GM23338 (cell line): ENCODE measurements around the gene KLHL17. TPM values are rescaled to one million over a fixed set of nuclear protein-coding genes. Genes with fewer than 3 reads are reported as not detected.

ENCODE experiments used
- ATAC-seq: fragments of 200-7000 bp; cut with Tn5 transposase; 3 replicates; pipeline ENCODE4 v1.9.1; 2020
- DNase-seq: peaks from one replicate; pipeline ENCODE4 v3.0.0-alpha.2; 2015; ENCODE audit warnings: low spot score
- H2AFZ ChIP-seq: fragments of 200-600 bp; sonication (generic); 2 replicates; pipeline ENCODE4 v1.8.0; 2016; ENCODE audit warnings: antibody characterized with exemption, mild to moderate bottlenecking, moderate library complexity
- H3F3A ChIP-seq: fragments of 200-600 bp; sonication (generic); replicated peaks from 2 replicates; pipeline ENCODE4 v1.8.0; 2017; ENCODE audit warnings: antibody characterized with exemption, mixed run types, low read depth
- H3K27ac ChIP-seq: fragments of 200-600 bp; sonication (generic); 2 replicates; pipeline ENCODE4 v1.6.1; 2016; ENCODE audit warnings: low read depth
- H3K27me3 ChIP-seq: fragments of 200-600 bp; sonication (generic); 2 replicates; pipeline ENCODE4 v1.8.0; 2016; ENCODE audit warnings: mild to moderate bottlenecking, mixed run types, moderate library complexity; ENCODE audit not compliant: insufficient read depth
- H3K36me3 ChIP-seq: fragments of 200-600 bp; sonication (generic); 2 replicates; pipeline ENCODE4 v1.8.0; 2016; ENCODE audit warnings: mild to moderate bottlenecking; ENCODE audit not compliant: insufficient read depth
- H3K4me1 ChIP-seq: fragments of 200-600 bp; sonication (generic); 2 replicates; pipeline ENCODE4 v1.8.0; 2016; ENCODE audit warnings: mild to moderate bottlenecking, moderate library complexity; ENCODE audit not compliant: insufficient read depth
- H3K4me2 ChIP-seq: fragments of 200-600 bp; sonication (generic); 2 replicates; pipeline ENCODE4 v1.7.1; 2017; ENCODE audit warnings: mixed run types
- H3K4me3 ChIP-seq: fragments of 200-600 bp; sonication (generic); 2 replicates; pipeline ENCODE4 v1.6.1; 2016; ENCODE audit warnings: mixed run types
- H3K79me2 ChIP-seq: fragments of 200-600 bp; sonication (generic); replicated peaks from 2 replicates; pipeline ENCODE4 v1.8.0; 2017; ENCODE audit warnings: mild to moderate bottlenecking; ENCODE audit not compliant: insufficient read depth
- H3K9me2 ChIP-seq: fragments of 200-600 bp; sonication (generic); 2 replicates; pipeline ENCODE4 v1.8.0; 2017; ENCODE audit not compliant: insufficient read depth
- H4K20me1 ChIP-seq: fragments of 200-600 bp; sonication (generic); replicated peaks from 2 replicates; pipeline ENCODE4 v1.8.0; 2017; ENCODE audit warnings: mild to moderate bottlenecking; ENCODE audit not compliant: insufficient read depth
- H3K27ac Mint-ChIP-seq: 2 replicates; pipeline ENCODE4 v1.8.0; 2020; ENCODE audit warnings: inconsistent platforms, mild to moderate bottlenecking, moderate library complexity, mixed read lengths
- H3K27me3 Mint-ChIP-seq: 3 replicates; pipeline ENCODE4 v1.8.0; 2022; ENCODE audit warnings: low read depth, mild to moderate bottlenecking, moderate library complexity, mixed read lengths, inconsistent platforms; ENCODE audit not compliant: insufficient read depth, poor library complexity
- H3K36me3 Mint-ChIP-seq: 3 replicates; pipeline ENCODE4 v1.8.0; 2021; ENCODE audit warnings: low read depth, mild to moderate bottlenecking, inconsistent platforms, moderate library complexity, mixed read lengths
- H3K4me1 Mint-ChIP-seq: 3 replicates; pipeline ENCODE4 v1.8.0; 2020; ENCODE audit warnings: mild to moderate bottlenecking, inconsistent platforms, mixed read lengths
- H3K4me3 Mint-ChIP-seq: 3 replicates; pipeline ENCODE4 v1.8.0; 2021; ENCODE audit warnings: moderate library complexity, mild to moderate bottlenecking, inconsistent platforms, mixed read lengths
- H3K9me3 Mint-ChIP-seq: 3 replicates; pipeline ENCODE4 v1.8.0; 2020; ENCODE audit warnings: moderate library complexity, mild to moderate bottlenecking, inconsistent platforms, mixed read lengths
- EZH2 ChIP-seq: fragments of 200-600 bp; sonication (generic); IDR thresholded peaks from one replicate; pipeline ENCODE4 v1.8.0; 2017; ENCODE audit warnings: antibody characterized with exemption, mild to moderate bottlenecking, low read depth; ENCODE audit not compliant: unreplicated experiment
- EZH2phosphoT487 ChIP-seq: fragments of 200-600 bp; sonication (generic); IDR thresholded peaks from one replicate; pipeline ENCODE4 v1.8.1; 2018; ENCODE audit warnings: antibody characterized with exemption; ENCODE audit not compliant: unreplicated experiment
- NANOG ChIP-seq: IDR thresholded peaks from 2 replicates; pipeline ENCODE4 v1.6.1; 2016; ENCODE audit warnings: antibody characterized with exemption, borderline replicate concordance
- POLR2AphosphoS5 ChIP-seq: IDR thresholded peaks from 2 replicates; pipeline ENCODE4 v1.6.1; 2016; ENCODE audit warnings: antibody characterized with exemption, low read depth
- STAT1 ChIP-seq: IDR thresholded peaks from one replicate; pipeline ENCODE4 v1.6.1; 2016; ENCODE audit warnings: antibody characterized with exemption; ENCODE audit not compliant: unreplicated experiment
- ZNF114 ChIP-seq: fragments of 250-450 bp; sonication (Bioruptor Pico); IDR thresholded peaks from 2 replicates; pipeline ENCODE4 v1.5.0; 2020; ENCODE audit warnings: mild to moderate bottlenecking, moderate library complexity
- polyA plus RNA-seq: library from polyadenylated mRNA; unstranded; fragments of >200 nt; fragmentation: Nextera tagmentation; extraction: Ambion mirVana; gene quantifications from 2 replicates; pipeline ENCODE4 v1.2.1, GENCODE V29; 2016
- total RNA-seq: library from RNA; depleted of rRNA; stranded (reverse); fragments of >200 nt; shearing (Covaris generic); gene quantifications from 2 replicates; pipeline ENCODE4 v1.2.3, GENCODE V29; 2014
- TF ChIP-seq, protein P1 (sequence below): IDR thresholded peaks from one replicate; pipeline ENCODE4 v1.6.1; 2018; ENCODE audit warnings: antibody characterized with exemption; ENCODE audit not compliant: unreplicated experiment
- TF ChIP-seq, protein P2 (sequence below): IDR thresholded peaks from 2 replicates; pipeline ENCODE4 v1.6.1; 2016; ENCODE audit warnings: antibody characterized with exemption
- TF ChIP-seq, protein P3 (sequence below), 2 experiments: fragments of 200-600 bp in 1 of 2; sonication (generic) in 1 of 2; conservative IDR thresholded peaks; 2 replicates each; pipeline versions ENCODE4 v1.5.1 to v1.6.1; 2016 to 2017; ENCODE audit warnings: antibody characterized with exemption in 2 of 2, low read depth in 2 of 2, mild to moderate bottlenecking in 2 of 2, moderate library complexity in 1 of 2
- TF ChIP-seq, protein P4 (sequence below): fragments of 250-450 bp; sonication (Bioruptor Pico); IDR thresholded peaks from 2 replicates; pipeline ENCODE4 v1.5.0; 2020; ENCODE audit warnings: mild to moderate bottlenecking, moderate library complexity

Gene KLHL17
- total and polyA plus RNA-seq, 2 experiments from 2014 or later, result 16.5 to 37.1 TPM

DNA sequence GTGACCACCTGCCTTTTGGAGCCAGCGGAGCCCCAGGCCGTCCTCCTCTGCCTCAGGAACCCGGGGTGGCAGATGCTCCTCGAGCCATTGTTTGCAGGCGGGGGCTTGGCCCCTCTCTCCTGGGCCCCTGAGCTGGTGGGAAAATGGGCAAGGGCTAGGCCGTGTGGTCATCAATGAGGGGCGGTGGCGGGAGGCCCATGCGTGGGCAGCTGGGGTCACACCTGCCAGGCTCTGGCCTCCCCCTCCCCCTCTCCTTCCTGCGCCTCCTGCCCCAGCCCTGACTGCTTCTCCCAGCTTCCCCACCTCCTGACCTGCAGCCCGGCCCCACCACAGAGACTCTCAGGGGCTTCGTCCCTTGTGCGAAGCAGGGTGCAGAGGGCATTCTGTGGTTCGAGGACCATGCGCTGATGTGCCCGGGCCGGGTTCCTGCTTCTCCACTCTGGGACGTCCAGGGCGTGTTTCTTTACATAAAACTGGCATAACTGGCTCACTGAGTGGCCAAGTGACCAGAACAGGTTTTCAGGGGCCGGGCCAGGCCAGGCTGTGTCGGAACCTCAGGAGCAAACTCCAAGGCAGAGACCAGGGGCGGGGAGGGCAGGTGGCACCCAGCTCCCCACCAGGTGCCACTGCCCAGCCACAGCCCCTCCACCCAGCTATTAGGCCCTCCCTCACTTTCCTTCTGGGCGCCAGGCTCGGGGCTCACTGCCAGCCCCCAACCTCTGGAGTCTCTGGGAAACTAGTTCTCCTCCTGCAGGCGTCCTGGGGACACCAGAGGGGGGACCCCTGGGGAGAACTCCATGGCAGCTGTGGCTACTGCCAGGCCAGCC, 27.4 kb upstream of the KLHL17 start (continued):
- TF ChIP-seq, protein P1, sequence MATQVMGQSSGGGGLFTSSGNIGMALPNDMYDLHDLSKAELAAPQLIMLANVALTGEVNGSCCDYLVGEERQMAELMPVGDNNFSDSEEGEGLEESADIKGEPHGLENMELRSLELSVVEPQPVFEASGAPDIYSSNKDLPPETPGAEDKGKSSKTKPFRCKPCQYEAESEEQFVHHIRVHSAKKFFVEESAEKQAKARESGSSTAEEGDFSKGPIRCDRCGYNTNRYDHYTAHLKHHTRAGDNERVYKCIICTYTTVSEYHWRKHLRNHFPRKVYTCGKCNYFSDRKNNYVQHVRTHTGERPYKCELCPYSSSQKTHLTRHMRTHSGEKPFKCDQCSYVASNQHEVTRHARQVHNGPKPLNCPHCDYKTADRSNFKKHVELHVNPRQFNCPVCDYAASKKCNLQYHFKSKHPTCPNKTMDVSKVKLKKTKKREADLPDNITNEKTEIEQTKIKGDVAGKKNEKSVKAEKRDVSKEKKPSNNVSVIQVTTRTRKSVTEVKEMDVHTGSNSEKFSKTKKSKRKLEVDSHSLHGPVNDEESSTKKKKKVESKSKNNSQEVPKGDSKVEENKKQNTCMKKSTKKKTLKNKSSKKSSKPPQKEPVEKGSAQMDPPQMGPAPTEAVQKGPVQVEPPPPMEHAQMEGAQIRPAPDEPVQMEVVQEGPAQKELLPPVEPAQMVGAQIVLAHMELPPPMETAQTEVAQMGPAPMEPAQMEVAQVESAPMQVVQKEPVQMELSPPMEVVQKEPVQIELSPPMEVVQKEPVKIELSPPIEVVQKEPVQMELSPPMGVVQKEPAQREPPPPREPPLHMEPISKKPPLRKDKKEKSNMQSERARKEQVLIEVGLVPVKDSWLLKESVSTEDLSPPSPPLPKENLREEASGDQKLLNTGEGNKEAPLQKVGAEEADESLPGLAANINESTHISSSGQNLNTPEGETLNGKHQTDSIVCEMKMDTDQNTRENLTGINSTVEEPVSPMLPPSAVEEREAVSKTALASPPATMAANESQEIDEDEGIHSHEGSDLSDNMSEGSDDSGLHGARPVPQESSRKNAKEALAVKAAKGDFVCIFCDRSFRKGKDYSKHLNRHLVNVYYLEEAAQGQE, result no peak
- TF ChIP-seq EZH2phosphoT487 (no peak), EZH2 (no peak)

DNA sequence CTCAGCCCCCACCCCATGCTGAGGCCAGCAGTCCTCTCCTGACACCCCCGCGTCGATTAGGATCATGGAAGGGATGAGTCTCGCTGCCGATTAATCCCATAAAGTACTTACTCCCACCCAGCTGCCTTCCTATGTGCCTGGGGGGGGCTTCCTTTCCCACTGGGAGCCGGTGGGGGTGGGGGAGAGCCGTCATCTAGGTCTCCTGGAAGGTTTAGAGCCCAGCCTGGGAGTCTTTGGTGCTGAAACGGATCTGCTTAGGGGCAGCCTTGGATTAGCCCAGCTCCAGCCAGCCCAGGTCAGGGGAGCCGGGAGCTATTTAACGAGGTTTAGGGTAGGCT, 26.8 kb upstream of the KLHL17 start:
- Mint-ChIP-seq H3K36me3 (no peaks in the 10 kb centered on the region), H3K4me3 (no peak overlapping the region), H3K27me3 (peaks cover 69% of the 10 kb centered on the region), H3K27ac (no peak overlapping the region), H3K9me3 (no peaks in the 10 kb centered on the region; the same call in 2 of the 3 replicates), H3K4me1 (peaks cover 9% of the 10 kb centered on the region)
- Histone ChIP-seq H3K4me3 (no peak overlapping the region), H3K79me2 (no peaks in the 10 kb centered on the region), H2AFZ (no peak overlapping the region), H4K20me1 (no peaks in the 10 kb centered on the region), H3F3A (no peaks in the 10 kb centered on the region), H3K36me3 (no peaks in the 10 kb centered on the region), H3K4me1 (no peaks in the 10 kb centered on the region; the same call in 1 of the 2 replicates), H3K27ac (no peak overlapping the region), H3K4me2 (no peak overlapping the region), H3K27me3 (peaks cover 83% of the 10 kb centered on the region), H3K9me2 (no peaks in the 10 kb centered on the region)
- TF ChIP-seq, protein P2, sequence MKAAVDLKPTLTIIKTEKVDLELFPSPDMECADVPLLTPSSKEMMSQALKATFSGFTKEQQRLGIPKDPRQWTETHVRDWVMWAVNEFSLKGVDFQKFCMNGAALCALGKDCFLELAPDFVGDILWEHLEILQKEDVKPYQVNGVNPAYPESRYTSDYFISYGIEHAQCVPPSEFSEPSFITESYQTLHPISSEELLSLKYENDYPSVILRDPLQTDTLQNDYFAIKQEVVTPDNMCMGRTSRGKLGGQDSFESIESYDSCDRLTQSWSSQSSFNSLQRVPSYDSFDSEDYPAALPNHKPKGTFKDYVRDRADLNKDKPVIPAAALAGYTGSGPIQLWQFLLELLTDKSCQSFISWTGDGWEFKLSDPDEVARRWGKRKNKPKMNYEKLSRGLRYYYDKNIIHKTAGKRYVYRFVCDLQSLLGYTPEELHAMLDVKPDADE, result no peak
- TF ChIP-seq NANOG (no peak), EZH2 (no peak), POLR2AphosphoS5 (no peak), STAT1 (no peak), ZNF114 (CRISPR knock-in tag) (no peak)
- TF ChIP-seq, protein P3, sequence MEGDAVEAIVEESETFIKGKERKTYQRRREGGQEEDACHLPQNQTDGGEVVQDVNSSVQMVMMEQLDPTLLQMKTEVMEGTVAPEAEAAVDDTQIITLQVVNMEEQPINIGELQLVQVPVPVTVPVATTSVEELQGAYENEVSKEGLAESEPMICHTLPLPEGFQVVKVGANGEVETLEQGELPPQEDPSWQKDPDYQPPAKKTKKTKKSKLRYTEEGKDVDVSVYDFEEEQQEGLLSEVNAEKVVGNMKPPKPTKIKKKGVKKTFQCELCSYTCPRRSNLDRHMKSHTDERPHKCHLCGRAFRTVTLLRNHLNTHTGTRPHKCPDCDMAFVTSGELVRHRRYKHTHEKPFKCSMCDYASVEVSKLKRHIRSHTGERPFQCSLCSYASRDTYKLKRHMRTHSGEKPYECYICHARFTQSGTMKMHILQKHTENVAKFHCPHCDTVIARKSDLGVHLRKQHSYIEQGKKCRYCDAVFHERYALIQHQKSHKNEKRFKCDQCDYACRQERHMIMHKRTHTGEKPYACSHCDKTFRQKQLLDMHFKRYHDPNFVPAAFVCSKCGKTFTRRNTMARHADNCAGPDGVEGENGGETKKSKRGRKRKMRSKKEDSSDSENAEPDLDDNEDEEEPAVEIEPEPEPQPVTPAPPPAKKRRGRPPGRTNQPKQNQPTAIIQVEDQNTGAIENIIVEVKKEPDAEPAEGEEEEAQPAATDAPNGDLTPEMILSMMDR (conservative IDR thresholded peaks at IDR 0.05; ENCODE audit: low read depth in 2 of 2), result no peak
- TF ChIP-seq, protein P4, sequence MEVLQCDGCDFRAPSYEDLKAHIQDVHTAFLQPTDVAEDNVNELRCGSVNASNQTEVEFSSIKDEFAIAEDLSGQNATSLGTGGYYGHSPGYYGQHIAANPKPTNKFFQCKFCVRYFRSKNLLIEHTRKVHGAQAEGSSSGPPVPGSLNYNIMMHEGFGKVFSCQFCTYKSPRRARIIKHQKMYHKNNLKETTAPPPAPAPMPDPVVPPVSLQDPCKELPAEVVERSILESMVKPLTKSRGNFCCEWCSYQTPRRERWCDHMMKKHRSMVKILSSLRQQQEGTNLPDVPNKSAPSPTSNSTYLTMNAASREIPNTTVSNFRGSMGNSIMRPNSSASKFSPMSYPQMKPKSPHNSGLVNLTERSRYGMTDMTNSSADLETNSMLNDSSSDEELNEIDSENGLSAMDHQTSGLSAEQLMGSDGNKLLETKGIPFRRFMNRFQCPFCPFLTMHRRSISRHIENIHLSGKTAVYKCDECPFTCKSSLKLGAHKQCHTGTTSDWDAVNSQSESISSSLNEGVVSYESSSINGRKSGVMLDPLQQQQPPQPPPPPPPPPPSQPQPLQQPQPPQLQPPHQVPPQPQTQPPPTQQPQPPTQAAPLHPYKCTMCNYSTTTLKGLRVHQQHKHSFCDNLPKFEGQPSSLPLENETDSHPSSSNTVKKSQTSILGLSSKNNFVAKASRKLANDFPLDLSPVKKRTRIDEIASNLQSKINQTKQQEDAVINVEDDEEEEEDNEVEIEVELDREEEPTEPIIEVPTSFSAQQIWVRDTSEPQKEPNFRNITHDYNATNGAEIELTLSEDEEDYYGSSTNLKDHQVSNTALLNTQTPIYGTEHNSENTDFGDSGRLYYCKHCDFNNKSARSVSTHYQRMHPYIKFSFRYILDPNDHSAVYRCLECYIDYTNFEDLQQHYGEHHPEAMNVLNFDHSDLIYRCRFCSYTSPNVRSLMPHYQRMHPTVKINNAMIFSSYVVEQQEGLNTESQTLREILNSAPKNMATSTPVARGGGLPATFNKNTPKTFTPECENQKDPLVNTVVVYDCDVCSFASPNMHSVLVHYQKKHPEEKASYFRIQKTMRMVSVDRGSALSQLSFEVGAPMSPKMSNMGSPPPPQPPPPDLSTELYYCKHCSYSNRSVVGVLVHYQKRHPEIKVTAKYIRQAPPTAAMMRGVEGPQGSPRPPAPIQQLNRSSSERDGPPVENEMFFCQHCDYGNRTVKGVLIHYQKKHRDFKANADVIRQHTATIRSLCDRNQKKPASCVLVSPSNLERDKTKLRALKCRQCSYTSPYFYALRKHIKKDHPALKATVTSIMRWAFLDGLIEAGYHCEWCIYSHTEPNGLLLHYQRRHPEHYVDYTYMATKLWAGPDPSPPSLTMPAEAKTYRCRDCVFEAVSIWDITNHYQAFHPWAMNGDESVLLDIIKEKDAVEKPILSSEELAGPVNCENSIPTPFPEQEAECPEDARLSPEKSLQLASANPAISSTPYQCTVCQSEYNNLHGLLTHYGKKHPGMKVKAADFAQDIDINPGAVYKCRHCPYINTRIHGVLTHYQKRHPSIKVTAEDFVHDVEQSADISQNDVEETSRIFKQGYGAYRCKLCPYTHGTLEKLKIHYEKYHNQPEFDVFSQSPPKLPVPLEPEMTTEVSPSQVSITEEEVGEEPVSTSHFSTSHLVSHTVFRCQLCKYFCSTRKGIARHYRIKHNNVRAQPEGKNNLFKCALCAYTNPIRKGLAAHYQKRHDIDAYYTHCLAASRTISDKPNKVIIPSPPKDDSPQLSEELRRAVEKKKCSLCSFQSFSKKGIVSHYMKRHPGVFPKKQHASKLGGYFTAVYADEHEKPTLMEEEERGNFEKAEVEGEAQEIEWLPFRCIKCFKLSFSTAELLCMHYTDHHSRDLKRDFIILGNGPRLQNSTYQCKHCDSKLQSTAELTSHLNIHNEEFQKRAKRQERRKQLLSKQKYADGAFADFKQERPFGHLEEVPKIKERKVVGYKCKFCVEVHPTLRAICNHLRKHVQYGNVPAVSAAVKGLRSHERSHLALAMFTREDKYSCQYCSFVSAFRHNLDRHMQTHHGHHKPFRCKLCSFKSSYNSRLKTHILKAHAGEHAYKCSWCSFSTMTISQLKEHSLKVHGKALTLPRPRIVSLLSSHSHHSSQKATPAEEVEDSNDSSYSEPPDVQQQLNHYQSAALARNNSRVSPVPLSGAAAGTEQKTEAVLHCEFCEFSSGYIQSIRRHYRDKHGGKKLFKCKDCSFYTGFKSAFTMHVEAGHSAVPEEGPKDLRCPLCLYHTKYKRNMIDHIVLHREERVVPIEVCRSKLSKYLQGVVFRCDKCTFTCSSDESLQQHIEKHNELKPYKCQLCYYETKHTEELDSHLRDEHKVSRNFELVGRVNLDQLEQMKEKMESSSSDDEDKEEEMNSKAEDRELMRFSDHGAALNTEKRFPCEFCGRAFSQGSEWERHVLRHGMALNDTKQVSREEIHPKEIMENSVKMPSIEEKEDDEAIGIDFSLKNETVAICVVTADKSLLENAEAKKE (CRISPR knock-in tag), result no peak
- no peak for DNase-seq
- ATAC-seq, result 0 out of 3 replicates have a peak, but pooled peaks have one; percentile 2
